HG03469 (cell line): ENCODE measurements around the gene TGFBI.

Source experiments
- ATAC-seq: cut with Tn5 transposase; IDR thresholded peaks from one replicate; pipeline ENCODE4 v1.9.1; 2021; ENCODE audit warnings: mild to moderate bottlenecking, moderate library complexity, moderate number of reproducible peaks; ENCODE audit not compliant: unreplicated experiment

Gene TGFBI

DNA sequence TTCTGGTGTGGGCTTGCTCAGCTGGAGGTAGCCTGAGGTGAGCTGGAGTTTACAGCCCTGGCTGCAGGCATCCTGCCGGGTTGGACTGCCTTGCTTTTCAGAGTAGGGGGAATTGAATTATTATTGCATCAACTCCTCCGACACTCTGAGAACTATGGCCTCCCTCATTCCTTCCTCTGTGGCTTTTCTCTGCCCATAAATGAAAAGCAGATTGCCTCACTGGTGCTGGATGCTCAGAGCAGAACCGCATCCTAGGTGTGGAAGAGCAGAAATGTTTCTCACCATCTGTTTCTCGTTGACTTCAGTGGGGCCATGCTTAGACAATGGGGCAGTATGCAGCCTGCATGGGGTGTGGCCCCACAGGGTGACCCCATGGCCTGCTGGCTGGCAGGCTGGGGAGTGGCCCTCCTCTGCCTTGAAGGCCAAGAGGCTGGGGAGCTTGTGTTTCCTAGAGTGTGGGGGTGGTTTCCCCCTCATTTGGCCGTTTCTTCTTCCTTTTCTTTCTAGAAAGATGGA, 27.3 kb upstream of the TGFBI start:
- ATAC-seq, result no peak

DNA sequence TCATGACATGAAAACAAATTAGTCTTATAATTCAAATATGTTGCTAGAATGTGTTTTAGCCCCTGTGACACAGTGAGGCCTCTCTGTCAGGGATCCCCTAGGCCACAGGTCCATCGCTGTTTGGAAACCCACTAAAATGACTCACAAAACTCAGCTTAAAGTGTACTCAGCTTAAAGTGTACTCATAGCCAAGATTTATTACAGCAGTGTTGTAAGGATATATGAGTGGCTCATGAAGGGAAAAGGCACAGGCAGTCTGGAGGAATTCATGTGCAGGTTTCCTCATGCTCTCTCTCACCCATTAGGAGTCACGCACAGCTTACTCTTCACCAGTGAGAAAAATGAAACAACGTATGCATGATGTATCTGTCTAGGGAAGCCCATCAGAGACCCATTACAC, 24.4 kb upstream of the TGFBI start:
- ATAC-seq, result no peak

DNA sequence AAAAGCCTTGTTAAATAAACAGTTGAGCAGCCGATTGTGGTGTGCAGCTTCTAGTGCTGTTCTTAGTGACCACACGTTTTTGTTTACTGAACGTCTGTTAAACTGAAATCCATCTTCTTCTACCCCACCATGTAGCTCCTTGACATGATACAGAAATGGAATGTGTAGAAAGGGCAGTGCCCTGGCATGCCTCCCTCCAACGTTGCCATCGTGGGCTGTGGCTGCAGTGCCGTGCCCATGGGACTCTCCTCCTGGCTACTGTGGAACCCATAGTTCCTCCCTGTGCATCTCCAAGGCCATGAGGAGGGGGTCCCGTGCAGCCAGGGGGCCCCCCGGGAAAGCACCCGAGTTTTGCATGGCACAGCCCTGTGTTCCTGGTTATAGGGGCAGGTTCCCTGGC, 23.3 kb upstream of the TGFBI start:
- ATAC-seq, result no peak

GRCh38 chr5:136006164-136006563, 22.6 kb upstream of the TGFBI start:
- no peak for ATAC-seq

DNA sequence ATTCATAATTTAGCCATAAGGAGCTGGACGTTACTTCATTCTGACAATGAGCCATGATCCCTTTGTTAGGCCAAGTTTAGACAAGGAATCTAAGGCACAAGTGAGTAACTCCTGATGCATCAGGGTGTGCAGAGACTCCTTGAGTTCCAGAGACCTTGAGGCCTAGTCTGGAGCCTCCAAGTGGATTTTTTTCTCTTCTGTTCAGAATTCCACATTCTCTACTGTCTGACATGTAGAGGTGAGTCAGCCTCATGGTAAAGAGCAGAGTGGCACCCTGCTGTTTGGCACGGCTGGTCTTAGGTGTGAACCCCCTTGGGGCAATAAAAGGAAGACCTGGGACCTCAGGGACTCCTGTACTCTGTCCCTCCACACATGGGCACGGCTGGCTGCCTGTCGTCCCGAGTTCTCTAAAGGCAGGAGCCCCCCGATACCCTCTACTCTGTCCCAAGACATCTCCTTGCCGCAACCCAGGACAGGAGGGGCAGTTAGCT, 22.0 kb upstream of the TGFBI start:
- ATAC-seq, result no peak

- ATAC-seq, result no peak
Observed at GRCh38 chr5:136007271-136007670, 21.5 kb upstream of the TGFBI start.

DNA sequence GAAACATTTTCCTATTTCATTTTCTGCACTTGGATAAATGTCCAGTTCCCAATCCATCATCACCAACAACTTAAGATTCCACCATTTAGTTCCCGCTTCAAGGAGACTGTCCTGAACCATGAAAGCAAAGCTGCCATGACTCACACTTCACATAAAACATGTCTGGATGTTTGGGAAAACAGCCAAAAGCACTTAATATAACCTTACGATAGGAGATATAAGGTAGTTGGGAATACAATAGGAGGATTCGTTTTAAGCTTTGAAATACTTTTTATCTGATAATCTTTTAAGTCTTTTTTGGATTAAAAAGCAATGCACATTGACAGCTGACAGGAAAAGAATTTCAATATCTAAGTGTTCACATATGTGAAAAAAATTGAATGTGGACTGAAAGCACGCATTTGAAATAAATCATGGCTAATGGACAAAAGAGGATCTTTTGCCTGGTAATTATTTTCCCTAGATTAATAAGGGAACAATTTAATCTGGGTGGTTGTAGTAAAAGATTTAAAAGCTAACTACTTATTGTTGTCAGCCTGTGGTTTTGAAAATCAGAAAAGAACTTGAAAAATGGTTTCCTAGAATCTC, 17.3 kb upstream of the TGFBI start:
- no peak for ATAC-seq

GRCh38 chr5:136012041-136012804, 16.6 kb upstream of the TGFBI start:
- ATAC-seq, result no peak

- no peak for ATAC-seq
Observed at GRCh38 chr5:136013559-136013958, 15.2 kb upstream of the TGFBI start.

GRCh38 chr5:136014049-136015002, 14.5 kb upstream of the TGFBI start:
- ATAC-seq, result peak; percentile 91

DNA sequence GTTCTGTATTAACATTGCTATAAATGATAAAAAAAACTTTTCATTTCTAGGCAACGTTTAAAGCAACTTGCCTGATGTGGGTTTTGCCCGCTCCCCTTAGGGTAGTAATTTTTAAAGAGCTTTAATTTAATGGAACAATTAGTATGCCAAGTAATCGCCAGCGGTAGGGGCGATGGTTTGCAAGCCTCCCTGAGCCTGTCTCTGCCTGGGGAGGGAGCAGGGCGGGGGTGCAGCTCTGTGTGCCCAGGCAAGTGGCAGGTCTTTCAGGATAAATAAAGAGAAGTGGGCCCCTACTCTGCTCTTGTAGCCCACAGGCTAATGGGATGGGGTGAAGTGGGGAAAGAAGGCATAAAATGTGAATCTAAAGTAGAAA, 13.8 kb upstream of the TGFBI start:
- ATAC-seq, result no peak

GRCh38 chr5:136015966-136016650, 12.7 kb upstream of the TGFBI start:
- no peak for ATAC-seq

- no peak for ATAC-seq
Observed at GRCh38 chr5:136016945-136017530, 11.8 kb upstream of the TGFBI start.

DNA sequence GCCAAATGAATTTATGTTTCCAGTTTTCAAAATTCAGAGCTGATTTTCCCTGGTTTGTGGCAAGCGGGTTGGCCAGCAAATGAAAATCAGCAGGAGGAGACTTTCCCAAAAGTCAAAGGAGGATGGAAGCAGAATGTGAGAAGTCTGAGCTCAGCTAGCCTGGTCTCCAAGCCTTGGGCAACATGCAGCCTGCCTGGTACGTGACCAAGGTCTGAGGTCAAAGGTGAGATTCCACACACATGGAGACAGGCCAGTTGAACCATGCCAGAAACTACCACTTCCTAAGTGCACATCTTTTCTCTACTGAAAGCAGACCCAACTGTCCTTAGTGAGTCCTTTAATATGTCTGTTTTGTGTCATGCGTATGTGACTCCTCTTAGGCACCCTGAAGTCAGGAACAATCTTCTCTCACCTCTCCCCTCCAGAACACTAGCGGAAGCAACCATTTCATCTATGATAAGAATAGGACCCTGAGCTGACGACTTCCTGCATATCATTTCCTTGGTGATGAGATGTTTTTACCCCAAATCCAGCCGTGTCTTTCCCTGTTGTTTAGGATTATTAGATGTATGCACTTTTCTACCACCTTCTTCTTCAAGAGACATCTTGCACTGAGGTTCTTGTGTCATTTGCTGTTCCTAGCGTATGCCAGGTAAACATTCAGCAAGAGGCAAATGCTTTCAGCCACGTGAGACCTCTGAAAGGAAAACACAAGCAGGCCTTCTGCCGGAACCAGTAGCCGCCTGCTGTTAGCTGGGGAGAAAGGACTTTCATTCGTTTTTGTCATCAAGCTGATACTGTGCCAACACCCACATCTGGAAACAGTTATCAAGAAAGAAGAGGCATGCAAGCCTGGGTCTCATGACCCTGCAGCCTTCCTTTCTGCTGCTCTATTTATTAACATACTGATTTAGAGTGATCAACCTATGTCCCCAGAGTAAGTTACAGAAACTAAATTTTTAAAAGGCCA, 9.7 kb upstream of the TGFBI start:
- ATAC-seq, result no peak

- ATAC-seq, result no peak
Observed at GRCh38 chr5:136020001-136020382, 8.8 kb upstream of the TGFBI start.

GRCh38 chr5:136020383-136021015, 8.3 kb upstream of the TGFBI start:
- no peak for ATAC-seq

DNA sequence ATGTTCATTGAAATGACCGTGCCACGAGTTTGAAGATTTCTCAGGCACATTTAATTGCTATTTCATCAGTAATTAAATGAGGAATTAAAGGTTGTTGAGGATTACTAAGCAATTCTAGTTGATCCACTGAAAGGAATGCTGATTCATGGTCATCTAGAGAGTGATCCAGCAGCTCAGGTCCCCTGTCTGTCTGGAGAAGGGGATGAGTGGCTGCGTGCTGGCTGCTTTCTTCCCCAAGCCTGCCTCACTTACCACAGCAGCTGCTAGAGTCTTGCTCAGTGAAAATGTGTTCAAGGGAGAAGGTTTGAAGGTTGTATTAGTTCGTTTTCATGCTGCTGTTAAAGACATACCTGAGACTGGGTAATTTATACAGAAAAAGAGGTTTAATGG, 7.8 kb upstream of the TGFBI start:
- no peak for ATAC-seq

GRCh38 chr5:136022965-136023364, 5.8 kb upstream of the TGFBI start:
- no peak for ATAC-seq
